ENCODE measurements around the gene DEGS2.

DNA sequence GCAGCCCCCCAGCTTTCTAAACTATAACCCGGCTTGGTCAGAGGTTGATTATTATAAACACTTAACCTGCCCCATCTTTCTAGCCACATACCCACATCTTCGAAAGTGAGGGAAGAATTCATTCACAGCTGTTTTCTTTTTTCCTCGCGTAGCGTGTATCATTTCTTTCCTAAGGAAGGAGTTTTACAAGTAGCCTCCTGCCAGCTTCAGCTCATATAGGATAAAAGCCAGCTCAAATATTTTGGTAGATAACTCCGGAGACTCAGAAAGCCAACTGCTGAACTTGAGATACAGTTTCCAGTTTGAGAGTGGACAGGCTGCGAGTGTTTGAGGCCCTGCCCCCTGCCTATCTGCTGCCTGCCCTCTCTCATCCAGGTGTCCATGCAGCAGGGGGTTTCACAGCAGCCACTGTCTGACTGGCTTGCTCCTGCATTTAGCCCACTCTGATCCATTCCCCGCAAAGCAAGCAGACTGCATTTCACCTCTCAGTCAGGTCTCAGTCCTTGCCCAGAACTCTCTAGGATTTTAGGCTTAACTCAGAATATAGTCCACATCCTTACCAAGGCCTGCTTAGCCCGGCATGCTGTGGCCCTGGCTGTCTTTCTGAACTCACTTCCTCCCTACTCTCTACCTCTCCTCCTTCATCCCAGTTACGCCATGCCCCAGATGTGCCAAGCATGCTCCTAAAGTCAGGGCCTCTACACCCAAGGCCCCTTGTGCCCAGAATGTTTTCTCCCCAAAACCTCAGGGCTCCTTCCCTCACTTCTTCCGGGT, 47.3 kb downstream of the DEGS2 start:
- TF ChIP-seq, protein P1, sequence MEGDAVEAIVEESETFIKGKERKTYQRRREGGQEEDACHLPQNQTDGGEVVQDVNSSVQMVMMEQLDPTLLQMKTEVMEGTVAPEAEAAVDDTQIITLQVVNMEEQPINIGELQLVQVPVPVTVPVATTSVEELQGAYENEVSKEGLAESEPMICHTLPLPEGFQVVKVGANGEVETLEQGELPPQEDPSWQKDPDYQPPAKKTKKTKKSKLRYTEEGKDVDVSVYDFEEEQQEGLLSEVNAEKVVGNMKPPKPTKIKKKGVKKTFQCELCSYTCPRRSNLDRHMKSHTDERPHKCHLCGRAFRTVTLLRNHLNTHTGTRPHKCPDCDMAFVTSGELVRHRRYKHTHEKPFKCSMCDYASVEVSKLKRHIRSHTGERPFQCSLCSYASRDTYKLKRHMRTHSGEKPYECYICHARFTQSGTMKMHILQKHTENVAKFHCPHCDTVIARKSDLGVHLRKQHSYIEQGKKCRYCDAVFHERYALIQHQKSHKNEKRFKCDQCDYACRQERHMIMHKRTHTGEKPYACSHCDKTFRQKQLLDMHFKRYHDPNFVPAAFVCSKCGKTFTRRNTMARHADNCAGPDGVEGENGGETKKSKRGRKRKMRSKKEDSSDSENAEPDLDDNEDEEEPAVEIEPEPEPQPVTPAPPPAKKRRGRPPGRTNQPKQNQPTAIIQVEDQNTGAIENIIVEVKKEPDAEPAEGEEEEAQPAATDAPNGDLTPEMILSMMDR (IDR thresholded peaks at IDR 0.05): no peak
- no peak for TF ChIP-seq POLR2A (IDR thresholded peaks at IDR 0.05)

Data from body of pancreas (tissue), 4 donors.